Keratinocyte (primary cell): ENCODE data around the gene SLC8A1.

ENCODE experiments used
- CTCF ChIP-seq, 3 experiments: IDR thresholded peaks in 1 of 3; conservative IDR thresholded peaks in 1 of 3; optimal IDR thresholded peaks in 1 of 3; 2 replicates in 2 of 3; 3 replicates in 1 of 3; pipeline versions ENCODE3 to v1.5.1; 2011; ENCODE audit warnings: low read length in 3 of 3, mild to moderate bottlenecking in 3 of 3, moderate library complexity in 2 of 3, control low read depth in 1 of 3, inconsistent platforms in 1 of 3; ENCODE audit not compliant: insufficient read depth in 2 of 3; ENCODE audit errors: extremely low read depth in 1 of 3
- EZH2 ChIP-seq: IDR thresholded peaks from one replicate; pipeline ENCODE4 v1.6.1; 2012; ENCODE audit warnings: inconsistent platforms, mild to moderate bottlenecking, low read length, moderate library complexity

GRCh38 chr2:40456926-40457325 lies 5.0 kb upstream of the SLC8A1 start:
- no peak for TF ChIP-seq CTCF (optimal IDR thresholded peaks at IDR 0.05 in 1 of 3, IDR thresholded peaks at IDR 0.05 in 1 of 3, conservative IDR thresholded peaks at IDR 0.05 in 1 of 3; ENCODE audit: extremely low read depth in 1 of 3, insufficient read depth in 2 of 3, low read length in 3 of 3)
- no peak for TF ChIP-seq EZH2
